ENCODE data around the gene HDHD3. TPM values are rescaled to one million over a fixed set of nuclear protein-coding genes. Genes with fewer than 3 reads are reported as not detected.

Gene HDHD3
- total RNA-seq, 4 donors from 2014 or later, result 24.9 to 69.0 (median 58.6) TPM

DNA sequence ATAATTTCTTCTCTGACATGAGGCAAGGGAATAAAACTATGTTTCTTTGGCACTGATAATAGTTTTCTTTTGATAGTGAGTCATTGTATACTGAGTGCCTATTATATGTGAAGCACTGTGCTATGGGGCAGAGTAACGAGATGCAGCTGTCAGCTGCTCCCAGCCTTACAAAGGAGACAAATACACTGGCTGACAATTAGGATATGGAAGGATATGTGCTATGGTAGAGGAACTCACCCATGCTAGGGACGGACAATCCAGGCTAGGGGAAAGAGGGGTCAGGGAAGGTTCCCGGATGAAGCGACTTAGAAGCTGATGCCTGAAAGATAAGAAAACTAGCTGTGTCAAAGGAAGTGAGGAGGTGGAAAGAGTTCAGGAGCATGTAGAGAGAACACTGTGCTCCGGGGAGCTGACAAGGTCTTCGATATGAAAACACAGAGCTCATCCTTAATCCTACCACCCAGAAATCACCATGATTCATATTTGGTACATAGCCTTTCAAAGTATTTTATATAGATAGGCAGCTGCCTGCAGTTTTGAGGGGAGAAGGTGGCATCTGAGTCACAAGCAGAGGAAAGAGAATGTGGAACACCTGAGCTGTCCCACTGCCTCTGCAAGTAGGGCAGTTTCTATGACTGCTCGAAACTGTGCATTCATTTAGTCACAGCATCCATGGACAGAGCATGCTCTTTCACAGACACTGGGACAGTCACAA is 15.3 kb downstream of the HDHD3 start:
- Histone ChIP-seq H3K9me3 (no peaks in the 10 kb centered on the region), H3K4me1 (peaks cover 5% of the 10 kb centered on the region), H3K36me3 (no peaks in the 10 kb centered on the region), H3K27ac (no peak overlapping the region), H3K27me3 (no peaks in the 10 kb centered on the region), H3K4me3 (no peak overlapping the region)
- no peak for DNase-seq (ENCODE audit: low spot score in 2 of 2)
- WGBS, result 53% methylated on average over 7 of the region's 7 CpGs
- TF ChIP-seq EP300 (IDR thresholded peaks at IDR 0.05) (no peak), POLR2AphosphoS5 (IDR thresholded peaks at IDR 0.05) (no peak), POLR2A (IDR thresholded peaks at IDR 0.05) (no peak)
- TF ChIP-seq, protein P1, sequence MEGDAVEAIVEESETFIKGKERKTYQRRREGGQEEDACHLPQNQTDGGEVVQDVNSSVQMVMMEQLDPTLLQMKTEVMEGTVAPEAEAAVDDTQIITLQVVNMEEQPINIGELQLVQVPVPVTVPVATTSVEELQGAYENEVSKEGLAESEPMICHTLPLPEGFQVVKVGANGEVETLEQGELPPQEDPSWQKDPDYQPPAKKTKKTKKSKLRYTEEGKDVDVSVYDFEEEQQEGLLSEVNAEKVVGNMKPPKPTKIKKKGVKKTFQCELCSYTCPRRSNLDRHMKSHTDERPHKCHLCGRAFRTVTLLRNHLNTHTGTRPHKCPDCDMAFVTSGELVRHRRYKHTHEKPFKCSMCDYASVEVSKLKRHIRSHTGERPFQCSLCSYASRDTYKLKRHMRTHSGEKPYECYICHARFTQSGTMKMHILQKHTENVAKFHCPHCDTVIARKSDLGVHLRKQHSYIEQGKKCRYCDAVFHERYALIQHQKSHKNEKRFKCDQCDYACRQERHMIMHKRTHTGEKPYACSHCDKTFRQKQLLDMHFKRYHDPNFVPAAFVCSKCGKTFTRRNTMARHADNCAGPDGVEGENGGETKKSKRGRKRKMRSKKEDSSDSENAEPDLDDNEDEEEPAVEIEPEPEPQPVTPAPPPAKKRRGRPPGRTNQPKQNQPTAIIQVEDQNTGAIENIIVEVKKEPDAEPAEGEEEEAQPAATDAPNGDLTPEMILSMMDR (IDR thresholded peaks at IDR 0.05), result no peak

DNA sequence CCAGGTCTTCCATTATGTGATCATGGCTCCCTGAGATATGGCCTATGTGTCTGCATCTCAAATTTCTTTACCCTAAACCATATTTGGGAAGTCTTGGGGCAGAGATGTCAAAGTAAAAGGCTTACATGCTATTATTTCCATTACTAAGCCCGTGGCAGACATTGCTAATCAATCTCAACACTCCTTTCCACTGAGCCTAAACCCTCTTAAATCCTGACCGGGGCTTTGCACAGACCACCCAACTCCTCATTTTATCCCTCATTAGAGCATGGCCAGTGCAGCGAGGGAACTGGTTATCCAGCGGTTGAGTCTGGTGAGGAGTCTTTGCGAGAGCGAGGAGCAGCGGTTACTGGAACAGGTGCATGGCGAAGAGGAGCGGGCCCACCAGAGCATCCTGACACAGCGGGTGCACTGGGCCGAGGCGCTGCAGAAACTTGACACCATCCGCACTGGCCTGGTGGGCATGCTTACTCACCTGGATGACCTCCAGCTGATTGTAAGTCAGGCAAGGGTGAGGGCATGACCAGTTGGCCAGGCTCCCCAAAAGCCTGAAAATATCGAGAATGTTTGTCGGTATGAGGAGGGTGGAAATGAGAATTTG is 16.4 kb downstream of the HDHD3 start:
- 93% methylated on average over 15 of the region's 15 CpGs for WGBS
- Histone ChIP-seq H3K27ac (no peak overlapping the region), H3K4me3 (no peak overlapping the region), H3K9me3 (no peaks in the 10 kb centered on the region), H3K36me3 (no peaks in the 10 kb centered on the region), H3K4me1 (peaks cover 4% of the 10 kb centered on the region), H3K27me3 (no peaks in the 10 kb centered on the region)
- peak in 1 of 2 donors; percentile 43 for DNase-seq (ENCODE audit: low spot score in 2 of 2)
- TF ChIP-seq POLR2AphosphoS5 (IDR thresholded peaks at IDR 0.05) (no peak), POLR2A (IDR thresholded peaks at IDR 0.05) (no peak)
- TF ChIP-seq, protein P1 (IDR thresholded peaks at IDR 0.05), result no peak

DNA sequence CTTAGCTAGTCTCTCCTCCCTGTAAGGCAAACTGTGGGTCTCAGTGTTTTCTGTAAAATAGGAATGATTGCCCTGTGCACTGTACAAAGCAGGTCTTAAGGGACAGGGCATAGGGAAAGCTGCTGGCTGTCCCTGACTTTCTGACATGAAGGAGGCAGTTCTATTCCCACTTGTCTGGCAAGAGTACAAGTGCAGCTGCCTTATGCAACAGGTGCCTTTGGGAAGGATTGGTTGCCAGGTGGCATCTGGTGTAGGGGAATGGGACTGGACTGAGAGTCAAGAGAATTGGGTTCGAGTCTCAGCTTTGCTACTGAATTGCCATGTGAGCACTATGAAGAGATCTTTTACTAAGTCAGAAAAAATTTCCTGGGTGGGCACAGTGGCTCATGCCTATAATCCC is 17.4 kb downstream of the HDHD3 start:
- 100% methylated on average over 1 of the region's 1 CpG for WGBS
- peak in 1 of 2 donors; percentile 17 for DNase-seq (ENCODE audit: low spot score in 2 of 2)
- no peak overlapping the region for H3K27ac ChIP-seq
- TF ChIP-seq POLR2AphosphoS5 (IDR thresholded peaks at IDR 0.05) (no peak), POLR2A (IDR thresholded peaks at IDR 0.05) (no peak), EP300 (IDR thresholded peaks at IDR 0.05) (no peak)
- TF ChIP-seq, protein P1 (IDR thresholded peaks at IDR 0.05), result no peak
- no peaks in the 10 kb centered on the region for H3K36me3 ChIP-seq
- H3K4me1 ChIP-seq, result no peaks in the 10 kb centered on the region
- H3K4me3 ChIP-seq, result no peak overlapping the region
- H3K27me3 ChIP-seq, result no peaks in the 10 kb centered on the region
- H3K9me3 ChIP-seq, result no peaks in the 10 kb centered on the region

DNA sequence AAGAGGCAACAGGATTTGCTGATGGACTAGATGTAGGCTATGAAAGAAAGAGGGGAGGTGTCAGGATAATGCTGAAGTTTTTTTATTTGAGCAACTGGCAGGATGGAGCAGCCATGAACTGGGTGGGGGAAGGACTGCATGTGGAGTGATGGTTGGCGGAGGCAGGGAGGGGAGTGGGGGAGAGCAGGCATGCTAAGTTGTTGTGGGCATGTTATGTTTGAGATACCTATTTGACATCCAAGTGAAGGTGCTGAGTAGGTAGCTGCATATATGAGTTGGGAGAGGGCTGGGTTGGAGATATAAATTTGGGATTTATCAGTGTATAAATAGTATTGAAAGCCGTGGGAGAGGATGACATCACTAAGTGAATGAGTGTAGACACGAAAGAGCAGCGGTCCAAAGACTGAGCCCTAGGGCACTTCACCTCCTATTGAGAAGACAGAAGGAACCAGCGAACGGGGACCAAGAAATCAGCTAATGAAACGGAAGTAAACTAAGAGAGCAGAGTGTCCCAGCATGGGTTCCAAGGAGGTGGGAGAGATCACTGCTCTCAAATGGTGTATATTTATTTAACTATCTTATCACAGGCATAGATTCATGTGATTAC is 20.0 kb downstream of the HDHD3 start:
- Histone ChIP-seq H3K9me3 (no peaks in the 10 kb centered on the region), H3K4me1 (no peaks in the 10 kb centered on the region), H3K36me3 (no peaks in the 10 kb centered on the region), H3K4me3 (no peak overlapping the region), H3K27me3 (peaks cover 3% of the 10 kb centered on the region), H3K27ac (no peak overlapping the region)
- TF ChIP-seq POLR2A (IDR thresholded peaks at IDR 0.05) (no peak), EP300 (IDR thresholded peaks at IDR 0.05) (no peak), POLR2AphosphoS5 (IDR thresholded peaks at IDR 0.05) (no peak)
- TF ChIP-seq, protein P1 (IDR thresholded peaks at IDR 0.05), result no peak
- WGBS, result 55% methylated on average over 7 of the region's 7 CpGs
- peak in 1 of 2 donors; percentile 5 for DNase-seq (ENCODE audit: low spot score in 2 of 2)

DNA sequence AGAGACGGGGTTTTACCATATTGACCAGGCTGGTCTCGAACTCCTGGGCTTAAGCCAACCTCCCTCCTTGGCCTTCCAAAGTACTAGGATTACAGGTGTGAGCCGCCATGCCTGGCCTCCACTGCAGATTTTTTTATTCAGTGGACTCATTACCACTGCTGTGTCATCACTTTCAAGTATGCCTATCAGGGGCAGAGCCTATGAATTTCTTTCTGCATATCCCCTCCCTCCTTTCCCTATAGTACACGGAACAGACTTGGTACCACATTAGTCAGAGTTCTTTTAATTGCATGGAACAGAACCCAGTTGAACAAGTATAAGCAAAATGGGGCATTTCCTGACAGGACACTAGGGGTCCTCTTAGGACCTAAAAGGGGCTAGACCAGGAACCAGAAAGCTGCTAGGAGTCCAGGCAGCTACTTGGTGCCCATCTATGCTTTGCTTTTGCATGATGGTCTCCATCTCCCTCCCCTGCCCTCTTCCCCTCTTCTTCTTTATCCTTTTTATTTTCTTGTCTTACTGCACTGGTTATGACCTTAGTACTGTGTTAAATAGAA is 21.7 kb downstream of the HDHD3 start:
- H3K9me3 ChIP-seq, result no peaks in the 10 kb centered on the region
- H3K27ac ChIP-seq, result no peak overlapping the region
- H3K27me3 ChIP-seq, result peaks cover 18% of the 10 kb centered on the region
- no peak for TF ChIP-seq EP300 (IDR thresholded peaks at IDR 0.05)
- whole genome bisulfite sequencing, result 73% methylated on average over 4 of the region's 4 CpGs
- H3K4me1 ChIP-seq, result peaks cover 9% of the 10 kb centered on the region
- no peaks in the 10 kb centered on the region for H3K36me3 ChIP-seq
- H3K4me3 ChIP-seq, result no peak overlapping the region
- no peak for DNase-seq (ENCODE audit: low spot score in 2 of 2)

Data from suprapubic skin (tissue), 4 donors.